Measurements from ENCODE around the gene RSAD2.

RSAD2 gene

GRCh38 chr2:6942848-6943247 is 65.3 kb downstream of the RSAD2 start:
- TF ChIP-seq CTCF (IDR thresholded peaks at IDR 0.05; ENCODE audit: insufficient read depth, low read depth, low read length, missing control alignments) = no peak
- DNase-seq (ENCODE audit: low read depth) = no peak
- H3K4me3 ChIP-seq (ENCODE audit: low read length) = no peak overlapping the region

GRCh38 chr2:6943523-6943922 is 65.9 kb downstream of the RSAD2 start:
- no peak for DNase-seq (ENCODE audit: low read depth)
- H3K4me3 ChIP-seq (ENCODE audit: low read length) = no peak overlapping the region
- no peak for TF ChIP-seq CTCF (IDR thresholded peaks at IDR 0.05; ENCODE audit: insufficient read depth, low read depth, low read length, missing control alignments)

- no peak for TF ChIP-seq CTCF (IDR thresholded peaks at IDR 0.05; ENCODE audit: insufficient read depth, low read depth, low read length, missing control alignments)
- DNase-seq (ENCODE audit: low read depth) = no peak
- H3K4me3 ChIP-seq (ENCODE audit: low read length) = no peak overlapping the region
Measured at GRCh38 chr2:6943971-6944370, 66.4 kb downstream of the RSAD2 start.

- DNase-seq (ENCODE audit: low read depth) = no peak
- H3K4me3 ChIP-seq (ENCODE audit: low read length) = no peak overlapping the region
- no peak for TF ChIP-seq CTCF (IDR thresholded peaks at IDR 0.05; ENCODE audit: insufficient read depth, low read depth, low read length, missing control alignments)
Measured at GRCh38 chr2:6944555-6944954, 67.0 kb downstream of the RSAD2 start.

GRCh38 chr2:6945087-6945813 is 67.7 kb downstream of the RSAD2 start:
- no peak for DNase-seq (ENCODE audit: low read depth)
- TF ChIP-seq CTCF (IDR thresholded peaks at IDR 0.05; ENCODE audit: insufficient read depth, low read depth, low read length, missing control alignments) = no peak

GRCh38 chr2:6945821-6946220 is 68.2 kb downstream of the RSAD2 start:
- H3K4me3 ChIP-seq (ENCODE audit: low read length) = no peak overlapping the region
- TF ChIP-seq CTCF (IDR thresholded peaks at IDR 0.05; ENCODE audit: insufficient read depth, low read depth, low read length, missing control alignments) = no peak
- DNase-seq (ENCODE audit: low read depth) = no peak

More at GRCh38 chr2:6945087-6945813, 67.7 kb downstream of the RSAD2 start:
- no peak overlapping the region for H3K4me3 ChIP-seq (ENCODE audit: low read length)

- DNase-seq (ENCODE audit: low read depth) = peak; percentile 9
- no peak for TF ChIP-seq CTCF (IDR thresholded peaks at IDR 0.05; ENCODE audit: insufficient read depth, low read depth, low read length, missing control alignments)
- no peak overlapping the region for H3K4me3 ChIP-seq (ENCODE audit: low read length)
Measured at GRCh38 chr2:6946722-6947121, 69.1 kb downstream of the RSAD2 start.
